K562 (cell line): ENCODE measurements around the gene MANEAL. TPM values are rescaled to one million over a fixed set of nuclear protein-coding genes. Genes with fewer than 3 reads are reported as not detected.

Source experiments
- ARID1B ChIP-seq: fragments of 450-650 bp; IDR thresholded peaks from 2 replicates; pipeline ENCODE4 v1.6.1; 2016; ENCODE audit warnings: antibody characterized with exemption, mild to moderate bottlenecking, inconsistent platforms
- BDP1 ChIP-seq: IDR thresholded peaks from 3 replicates; pipeline ENCODE4 v1.6.1; 2011; ENCODE audit not compliant: insufficient read length, insufficient read depth
- CHD2 ChIP-seq: IDR thresholded peaks from 2 replicates; pipeline ENCODE4 v1.6.1; 2011; ENCODE audit warnings: low read depth, low read length
- CREB5 ChIP-seq: fragments of 250-450 bp; sonication (Bioruptor Pico); IDR thresholded peaks from 2 replicates; pipeline ENCODE4 v1.5.0; 2020; ENCODE audit warnings: mild to moderate bottlenecking
- ETS1 ChIP-seq: conservative IDR thresholded peaks from 2 replicates; pipeline ENCODE4 v1.6.1; 2011; ENCODE audit warnings: low read depth, mild to moderate bottlenecking, low read length; ENCODE audit not compliant: control insufficient read depth
- ETV5 ChIP-seq: sonication (generic); formaldehyde crosslinking; IDR thresholded peaks from 2 replicates; pipeline ENCODE4 v1.4.0; 2020; ENCODE audit warnings: low read depth, mild to moderate bottlenecking, missing genetic modification reagents
- FOXK1 ChIP-seq: sonication (generic); formaldehyde crosslinking; IDR thresholded peaks from 2 replicates; pipeline ENCODE4 v1.8.0; 2022; ENCODE audit warnings: missing genetic modification reagents, mild to moderate bottlenecking, borderline replicate concordance
- KLF10 ChIP-seq: fragments of 250-450 bp; sonication (Bioruptor Pico); IDR thresholded peaks from 2 replicates; pipeline ENCODE4 v1.6.1; 2021; ENCODE audit warnings: matching md5 sums
- MXD1 ChIP-seq: fragments of 250-450 bp; sonication (Bioruptor Pico); IDR thresholded peaks from 2 replicates; pipeline ENCODE4 v1.8.0; 2021; ENCODE audit warnings: borderline replicate concordance, mild to moderate bottlenecking, moderate library complexity; ENCODE audit not compliant: poor library complexity, severe bottlenecking
- MYC ChIP-seq, 2 experiments: fragments of 250-450 bp in 1 of 2; sonication (Bioruptor Pico) in 1 of 2; IDR thresholded peaks; 2 replicates each; pipeline versions ENCODE4 v1.5.1 to v1.6.1; 2012 to 2021; ENCODE audit warnings: low read depth in 2 of 2, borderline replicate concordance in 1 of 2, improper control_type of control experiment in 1 of 2, low read length in 1 of 2, mild to moderate bottlenecking in 1 of 2, moderate library complexity in 1 of 2
- RHOXF2B ChIP-seq: fragments of 250-450 bp; sonication (Bioruptor Pico); conservative IDR thresholded peaks from 2 replicates; pipeline ENCODE4 v1.5.1; 2021
- SAFB2 ChIP-seq: fragments of 200-400 bp; formaldehyde crosslinking; IDR thresholded peaks from 2 replicates; pipeline ENCODE4 v1.6.1; 2018; ENCODE audit warnings: borderline replicate concordance, low read length, low read depth, moderate library complexity; ENCODE audit not compliant: severe bottlenecking
- SMAD4 ChIP-seq: fragments of 250-450 bp; sonication (Bioruptor Pico); conservative IDR thresholded peaks from 2 replicates; pipeline ENCODE4 v1.8.0; 2021; ENCODE audit warnings: inconsistent platforms, mild to moderate bottlenecking, moderate library complexity
- ZNF766 ChIP-seq: fragments of 200-800 bp; sonication (Bioruptor generic); conservative IDR thresholded peaks from 2 replicates; pipeline ENCODE4 v1.6.1; 2016; ENCODE audit warnings: missing genetic modification characterization, missing compliant biosample characterization
- polyA plus RNA-seq, 8 experiments: library from polyadenylated mRNA; depleted of rRNA in 4 of 8; stranded (reverse) in 5 of 8; unstranded in 3 of 8; fragments of >200 nt; fragmentation: Nextera tagmentation in 2 of 8; fragmentation: Illumina TruSeq in 1 of 8; extraction: Ambion mirVana in 2 of 8; extraction: Trizol in 1 of 8; gene quantifications; 2 replicates each; pipeline versions ENCODE4 v1.2.1 to v1.2.3, GENCODE V29; 2011 to 2014; ENCODE audit warnings: inconsistent platforms in 1 of 8, missing spikeins in 1 of 8
- total RNA-seq, 7 experiments: library from RNA; depleted of rRNA in 6 of 7; stranded (reverse); fragments of >200 nt in 6 of 7; fragmentation: Illumina TruSeq in 2 of 7; extraction: Trizol in 2 of 7; gene quantifications; 2 replicates each; pipeline versions ENCODE4 v1.2.1 to v1.2.3, GENCODE V29; 2011 to 2021; ENCODE audit warnings: low replicate concordance in 1 of 7
- TF ChIP-seq, protein P1 (sequence below): fragments of 450-650 bp; IDR thresholded peaks from 2 replicates; pipeline ENCODE4 v1.6.1; 2016; ENCODE audit warnings: low read depth

The MANEAL gene
- total and polyA plus RNA-seq, 9 of the 15 experiments (the other 6 are each of a cell fraction or from before 2014, with no cell fraction given): 0.37 to 3.2 (median 1.2) TPM

- no peak for TF ChIP-seq CHD2
- TF ChIP-seq MXD1: no peak
- TF ChIP-seq CREB5 (CRISPR knock-in tag): no peak
- TF ChIP-seq SAFB2: no peak
- peak; percentile 24; the same call in 1 of the 2 replicates for TF ChIP-seq ARID1B
- TF ChIP-seq ZNF766 (CRISPR knock-in tag): no peak
- no peak for TF ChIP-seq KLF10 (CRISPR knock-in tag)
- TF ChIP-seq, protein P1, sequence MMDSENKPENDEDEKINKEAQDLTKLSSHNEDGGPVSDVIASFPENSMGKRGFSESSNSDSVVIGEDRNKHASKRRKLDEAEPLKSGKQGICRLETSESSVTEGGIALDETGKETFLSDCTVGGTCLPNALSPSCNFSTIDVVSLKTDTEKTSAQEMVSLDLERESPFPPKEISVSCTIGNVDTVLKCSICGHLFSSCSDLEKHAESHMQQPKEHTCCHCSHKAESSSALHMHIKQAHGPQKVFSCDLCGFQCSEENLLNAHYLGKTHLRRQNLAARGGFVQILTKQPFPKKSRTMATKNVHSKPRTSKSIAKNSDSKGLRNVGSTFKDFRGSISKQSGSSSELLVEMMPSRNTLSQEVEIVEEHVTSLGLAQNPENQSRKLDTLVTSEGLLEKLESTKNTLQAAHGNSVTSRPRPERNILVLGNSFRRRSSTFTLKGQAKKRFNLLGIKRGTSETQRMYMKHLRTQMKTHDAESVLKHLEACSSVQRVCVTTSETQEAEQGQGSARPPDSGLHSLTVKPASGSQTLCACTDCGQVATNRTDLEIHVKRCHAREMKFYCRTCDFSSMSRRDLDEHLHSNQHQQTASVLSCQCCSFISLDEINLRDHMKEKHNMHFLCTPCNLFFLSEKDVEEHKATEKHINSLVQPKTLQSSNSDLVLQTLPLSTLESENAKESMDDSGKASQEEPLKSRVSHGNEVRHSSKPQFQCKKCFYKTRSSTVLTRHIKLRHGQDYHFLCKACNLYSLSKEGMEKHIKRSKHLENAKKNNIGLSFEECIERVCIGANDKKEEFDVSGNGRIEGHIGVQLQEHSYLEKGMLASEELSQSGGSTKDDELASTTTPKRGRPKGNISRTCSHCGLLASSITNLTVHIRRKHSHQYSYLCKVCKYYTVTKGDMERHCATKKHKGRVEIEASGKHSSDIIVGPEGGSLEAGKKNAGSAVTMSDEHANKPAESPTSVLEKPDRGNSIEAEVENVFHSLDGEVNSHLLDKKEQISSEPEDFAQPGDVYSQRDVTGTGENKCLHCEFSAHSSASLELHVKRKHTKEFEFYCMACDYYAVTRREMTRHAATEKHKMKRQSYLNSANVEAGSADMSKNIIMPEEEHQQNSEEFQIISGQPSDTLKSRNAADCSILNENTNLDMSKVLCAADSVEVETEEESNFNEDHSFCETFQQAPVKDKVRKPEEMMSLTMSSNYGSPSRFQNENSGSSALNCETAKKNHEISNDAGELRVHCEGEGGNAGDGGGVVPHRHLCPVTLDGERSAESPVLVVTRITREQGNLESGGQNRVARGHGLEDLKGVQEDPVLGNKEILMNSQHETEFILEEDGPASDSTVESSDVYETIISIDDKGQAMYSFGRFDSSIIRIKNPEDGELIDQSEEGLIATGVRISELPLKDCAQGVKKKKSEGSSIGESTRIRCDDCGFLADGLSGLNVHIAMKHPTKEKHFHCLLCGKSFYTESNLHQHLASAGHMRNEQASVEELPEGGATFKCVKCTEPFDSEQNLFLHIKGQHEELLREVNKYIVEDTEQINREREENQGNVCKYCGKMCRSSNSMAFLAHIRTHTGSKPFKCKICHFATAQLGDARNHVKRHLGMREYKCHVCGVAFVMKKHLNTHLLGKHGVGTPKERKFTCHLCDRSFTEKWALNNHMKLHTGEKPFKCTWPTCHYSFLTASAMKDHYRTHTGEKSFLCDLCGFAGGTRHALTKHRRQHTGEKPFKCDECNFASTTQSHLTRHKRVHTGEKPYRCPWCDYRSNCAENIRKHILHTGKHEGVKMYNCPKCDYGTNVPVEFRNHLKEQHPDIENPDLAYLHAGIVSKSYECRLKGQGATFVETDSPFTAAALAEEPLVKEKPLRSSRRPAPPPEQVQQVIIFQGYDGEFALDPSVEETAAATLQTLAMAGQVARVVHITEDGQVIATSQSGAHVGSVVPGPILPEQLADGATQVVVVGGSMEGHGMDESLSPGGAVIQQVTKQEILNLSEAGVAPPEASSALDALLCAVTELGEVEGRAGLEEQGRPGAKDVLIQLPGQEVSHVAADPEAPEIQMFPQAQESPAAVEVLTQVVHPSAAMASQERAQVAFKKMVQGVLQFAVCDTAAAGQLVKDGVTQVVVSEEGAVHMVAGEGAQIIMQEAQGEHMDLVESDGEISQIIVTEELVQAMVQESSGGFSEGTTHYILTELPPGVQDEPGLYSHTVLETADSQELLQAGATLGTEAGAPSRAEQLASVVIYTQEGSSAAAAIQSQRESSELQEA: no peak
- no peak for TF ChIP-seq SMAD4 (CRISPR knock-in tag)
- no peak for TF ChIP-seq RHOXF2B (CRISPR knock-in tag)
- 0 out of 2 replicates have a peak, but pooled peaks have one; percentile 24 for TF ChIP-seq ETV5
- 0 out of 2 replicates have a peak, but pooled peaks have one; percentile 29 for TF ChIP-seq FOXK1
- TF ChIP-seq BDP1: no peak
- TF ChIP-seq MYC (IDR thresholded peaks at IDR 0.05; ENCODE audit: low read depth, low read length): no peak
- no peak for TF ChIP-seq MYC (CRISPR knock-in tag; IDR thresholded peaks at IDR 0.05; ENCODE audit: borderline replicate concordance, low read depth)
- no peak for TF ChIP-seq ETS1
Observed at GRCh38 chr1:37807220-37807554, 13.5 kb downstream of the MANEAL start (continued).
